ENCODE data around the gene BAHCC1. TPM values are rescaled to one million over a fixed set of nuclear protein-coding genes. Genes with fewer than 3 reads are reported as not detected.

Gene BAHCC1
- total and polyA plus RNA-seq, 2 donors (not counting 3 experiments of a cell fraction or from before 2014, with no cell fraction given): 4.7 to 11.6 TPM

GRCh38 chr17:81440511-81441244 lies 45.4 kb downstream of the BAHCC1 start:
- no peak overlapping the region for H3K4me3 ChIP-seq (replicated peaks in 1 of 3; ENCODE audit: insufficient read depth in 1 of 3, low read depth in 1 of 3, low read length in 3 of 3)
- H3K27me3 ChIP-seq (ENCODE audit: control insufficient read depth in 2 of 2, insufficient read depth in 2 of 2, low read length in 2 of 2): no peaks in the 10 kb centered on the region
- FAIRE-seq: no peak
- no peaks in the 10 kb centered on the region for H3K4me1 ChIP-seq (ENCODE audit: control insufficient read depth, extremely low read depth, insufficient read depth, low read length)
- no peaks in the 10 kb centered on the region for H4K20me1 ChIP-seq (replicated peaks; ENCODE audit: control insufficient read depth, extremely low read depth, insufficient read depth, low read length)
- H2AFZ ChIP-seq (ENCODE audit: low read depth, low read length): no peak overlapping the region
- no peak overlapping the region for H3K4me2 ChIP-seq (ENCODE audit: insufficient read depth, low read length)
- ChIA-PET POLR2A (no interaction called here), CTCF (interaction anchor here (0.6 to 2.6 kb wide), 25 partner anchors 8 to 196 kb away, joined by 3 to 29 read pairs (median 4); partner anchors contain the start of genes BAHCC1 and SLC38A10)
- H3K36me3 ChIP-seq (ENCODE audit: control insufficient read depth in 2 of 2, extremely low read depth in 1 of 2, insufficient read depth in 2 of 2, low read length in 2 of 2): no peaks in the 10 kb centered on the region
- no peaks in the 10 kb centered on the region for H3K9me3 ChIP-seq (replicated peaks; ENCODE audit: control insufficient read depth, insufficient read depth, low read length)
- H3K27ac ChIP-seq (ENCODE audit: insufficient read depth, low read depth, low read length): no peak overlapping the region
- BruUV-seq (replicated peaks): no TSS peak
- H3K9ac ChIP-seq (replicated peaks; ENCODE audit: extremely low read depth, insufficient read depth, low read length): no peak overlapping the region
- no peaks in the 10 kb centered on the region for H3K9me1 ChIP-seq (replicated peaks; ENCODE audit: control insufficient read depth, extremely low read depth, insufficient read depth, low read length)
- dilution Hi-C loops (cut with MboI; ENCODE audit: extremely low pct_ligation_motif_present, low sequenced_read_pairs): no loop called here
- peak; percentile 48 to 75 for TF ChIP-seq CTCF (IDR thresholded peaks at IDR 0.05; ENCODE audit: extremely low read depth in 1 of 2, insufficient read depth in 1 of 2, low read depth in 1 of 2, low read length in 2 of 2)
- no peak for TF ChIP-seq POLR2AphosphoS5 (IDR thresholded peaks at IDR 0.05; ENCODE audit: insufficient read depth, low read depth, low read length)
- intact Hi-C loops (cut with micrococcal nuclease): loop anchor here (5.0 kb wide), 1 partner anchor 42 kb away; no protein-coding TSS in a partner anchor
- DNase-seq (ENCODE audit: low read depth, low spot score): peak; percentile 19
- no peaks in the 10 kb centered on the region for H3K79me2 ChIP-seq (ENCODE audit: control insufficient read depth, insufficient read depth, low read length)

GRCh38 chr17:81442791-81443190 lies 47.5 kb downstream of the BAHCC1 start:
- FAIRE-seq (no peak), DNase-seq (ENCODE audit: low read depth, low spot score) (no peak)
- H3K9me3 ChIP-seq (replicated peaks; ENCODE audit: control insufficient read depth, insufficient read depth, low read length): no peaks in the 10 kb centered on the region
- ChIA-PET CTCF (no interaction called here), POLR2A (no interaction called here)
- H3K27ac ChIP-seq (ENCODE audit: insufficient read depth, low read depth, low read length): no peak overlapping the region
- no peaks in the 10 kb centered on the region for H3K27me3 ChIP-seq (ENCODE audit: control insufficient read depth in 2 of 2, insufficient read depth in 2 of 2, low read length in 2 of 2)
- dilution Hi-C loops (cut with MboI; ENCODE audit: extremely low pct_ligation_motif_present, low sequenced_read_pairs) (no loop called here), intact Hi-C loops (cut with micrococcal nuclease) (loop anchor here (5.0 kb wide), 1 partner anchor 40 kb away; no protein-coding TSS in a partner anchor)
- no peaks in the 10 kb centered on the region for H4K20me1 ChIP-seq (replicated peaks; ENCODE audit: control insufficient read depth, extremely low read depth, insufficient read depth, low read length)
- no peak overlapping the region for H3K4me3 ChIP-seq (replicated peaks in 1 of 3; ENCODE audit: insufficient read depth in 1 of 3, low read depth in 1 of 3, low read length in 3 of 3)
- no TSS peak for BruUV-seq (replicated peaks)
- no peak overlapping the region for H3K4me2 ChIP-seq (ENCODE audit: insufficient read depth, low read length)
- no peak for TF ChIP-seq CTCF (IDR thresholded peaks at IDR 0.05; ENCODE audit: extremely low read depth in 1 of 2, insufficient read depth in 1 of 2, low read depth in 1 of 2, low read length in 2 of 2)
- TF ChIP-seq MAX (IDR thresholded peaks at IDR 0.05; ENCODE audit: insufficient read depth, insufficient read length): no peak
- TF ChIP-seq POLR2AphosphoS5 (IDR thresholded peaks at IDR 0.05; ENCODE audit: insufficient read depth, low read depth, low read length): no peak
- TF ChIP-seq GATA2 (IDR thresholded peaks at IDR 0.05; ENCODE audit: insufficient read depth, insufficient read length, low read depth, low read length): no peak
- TF ChIP-seq MYC (IDR thresholded peaks at IDR 0.05; ENCODE audit: low read depth, low read length): no peak
- TF ChIP-seq JUN (IDR thresholded peaks at IDR 0.05; ENCODE audit: borderline replicate concordance, insufficient read depth, insufficient read length, low read depth): no peak
- no peak overlapping the region for H3K9ac ChIP-seq (replicated peaks; ENCODE audit: extremely low read depth, insufficient read depth, low read length)
- H3K79me2 ChIP-seq (ENCODE audit: control insufficient read depth, insufficient read depth, low read length): no peaks in the 10 kb centered on the region
- no peak overlapping the region for H2AFZ ChIP-seq (ENCODE audit: low read depth, low read length)
- H3K9me1 ChIP-seq (replicated peaks; ENCODE audit: control insufficient read depth, extremely low read depth, insufficient read depth, low read length): no peaks in the 10 kb centered on the region
- no peaks in the 10 kb centered on the region for H3K36me3 ChIP-seq (ENCODE audit: control insufficient read depth in 2 of 2, extremely low read depth in 1 of 2, insufficient read depth in 2 of 2, low read length in 2 of 2)
- no peaks in the 10 kb centered on the region for H3K4me1 ChIP-seq (ENCODE audit: control insufficient read depth, extremely low read depth, insufficient read depth, low read length)

All from endothelial cell of umbilical vein (primary cell).